Gastroesophageal sphincter (tissue), 4 donors: ENCODE results near the gene GAL3ST3. TPM values are rescaled to one million over a fixed set of nuclear protein-coding genes. Genes with fewer than 3 reads are reported as not detected.

Experiments used
- ATAC-seq: fragments of 150-250 bp; one replicate; pipeline ENCODE4 v1.9.1; 2016; ENCODE audit warnings: mild to moderate bottlenecking, moderate library complexity
- H3K27ac ChIP-seq, 4 donors: fragments of 200-600 bp; sonication (generic) in 3 of 4; 1 replicate in 3 of 4; 2 replicates in 1 of 4; pipeline ENCODE4 v1.5.1; 2016 to 2019
- H3K27me3 ChIP-seq: fragments of 200-600 bp; sonication (generic); one replicate; pipeline ENCODE4 v1.5.1; 2019
- H3K36me3 ChIP-seq, 2 donors: fragments of 200-600 bp; sonication (generic); one replicate each; pipeline ENCODE4 v1.5.1; 2019; ENCODE audit warnings: control low read depth in 1 of 2
- H3K4me1 ChIP-seq, 3 donors: fragments of 200-600 bp; sonication (generic); 1 replicate in 2 of 3; 2 replicates in 1 of 3; pipeline ENCODE4 v1.5.1; 2016 to 2019; ENCODE audit warnings: control low read depth in 2 of 3
- H3K4me3 ChIP-seq, 2 donors: fragments of 200-600 bp; sonication (generic); one replicate each; pipeline ENCODE4 v1.5.1; 2019; ENCODE audit warnings: mild to moderate bottlenecking in 1 of 2, moderate library complexity in 1 of 2
- H3K9me3 ChIP-seq, 3 donors: fragments of 200-600 bp; sonication (generic); one replicate each; pipeline ENCODE4 v1.5.1; 2017 to 2019; ENCODE audit warnings: control low read depth in 2 of 3
- EP300 ChIP-seq: sonication (generic); formaldehyde crosslinking; IDR thresholded peaks from one replicate; pipeline ENCODE4 v1.6.1; 2017; ENCODE audit warnings: antibody characterized with exemption, mild to moderate bottlenecking
- POLR2A ChIP-seq, 2 donors: fragments of 450-650 bp; IDR thresholded peaks; one replicate each; pipeline ENCODE4 v1.6.1; 2017; ENCODE audit warnings: antibody characterized with exemption in 2 of 2, mild to moderate bottlenecking in 2 of 2, moderate library complexity in 1 of 2
- POLR2AphosphoS5 ChIP-seq: sonication (generic); formaldehyde crosslinking; IDR thresholded peaks from one replicate; pipeline ENCODE4 v1.6.1; 2017; ENCODE audit warnings: antibody characterized with exemption
- WGBS, 2 donors: methylation state at CpG; one replicate each; pipeline ENCODE4 v1.1.5; 2018; ENCODE audit warnings: low coverage in 1 of 2; 5-methylcytosine and 5-hydroxymethylcytosine counted together
- total RNA-seq, 4 donors: library from RNA; depleted of rRNA; stranded (reverse); fragments of >200 nt; gene quantifications; one replicate each; pipeline ENCODE4 v1.1.0, GENCODE V29; 2016
- TF ChIP-seq, protein P1 (sequence below), 4 experiments: fragments of 200-600 bp in 2 of 4; fragments of 450-650 bp in 2 of 4; sonication (generic) in 1 of 4; IDR thresholded peaks; one replicate each; pipeline ENCODE4 v1.5.1; 2017 to 2019; ENCODE audit warnings: antibody characterized with exemption in 4 of 4, mild to moderate bottlenecking in 2 of 4, moderate library complexity in 2 of 4

Gene GAL3ST3
- total RNA-seq, 4 donors from 2014 or later = 1.2 to 7.8 (median 2.2) TPM

- no peak for ATAC-seq
- H3K4me1 ChIP-seq = peaks cover 0 to 63% (median 26%) of the 10 kb centered on the region in 3 donors
Observed at GRCh38 chr11:66051371-66051765, 2.4 kb upstream of the GAL3ST3 start.

DNA sequence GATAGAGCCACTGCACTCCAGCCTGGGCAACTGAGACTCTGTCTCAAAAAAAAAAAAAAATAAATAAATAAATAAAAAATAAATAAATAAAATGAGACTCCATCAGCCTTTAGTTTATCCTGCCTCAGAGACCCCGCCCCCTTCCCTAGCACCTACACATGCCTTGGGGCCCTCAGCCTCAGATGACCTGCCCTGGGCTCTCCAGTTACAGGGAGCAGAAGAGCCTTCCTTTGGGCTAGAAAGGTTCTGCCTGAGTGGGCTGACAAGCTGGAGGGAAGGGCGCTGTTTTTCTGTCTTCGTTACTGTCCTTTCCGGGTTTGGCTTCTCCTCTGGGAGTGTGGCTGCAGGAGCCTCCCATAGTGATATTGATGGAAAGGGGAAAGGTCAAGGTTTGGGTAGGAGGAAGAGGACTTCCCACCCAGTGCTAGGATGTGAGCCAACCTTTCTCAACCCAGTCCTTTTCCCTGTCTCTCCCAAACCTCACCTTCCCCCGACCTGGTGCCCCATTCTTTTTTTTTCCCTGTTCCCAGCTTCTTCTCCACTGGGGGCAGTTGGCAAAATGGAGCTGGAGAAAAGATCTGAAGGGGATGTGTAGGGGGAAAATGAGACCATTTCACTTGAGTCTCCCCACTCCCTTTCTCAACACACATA is 1.7 kb upstream of the GAL3ST3 start:
- no peak overlapping the region for H3K4me3 ChIP-seq
- H3K4me1 ChIP-seq = peaks cover 0 to 64% (median 26%) of the 10 kb centered on the region in 3 donors
- ATAC-seq = no peak
- no peaks in the 10 kb centered on the region for H3K9me3 ChIP-seq
- peaks cover 22% of the 10 kb centered on the region for H3K27me3 ChIP-seq
- 42 to 90% methylated on average over 1 to 4 of the region's 5 CpGs for WGBS, 2 donors
- TF ChIP-seq, protein P1, sequence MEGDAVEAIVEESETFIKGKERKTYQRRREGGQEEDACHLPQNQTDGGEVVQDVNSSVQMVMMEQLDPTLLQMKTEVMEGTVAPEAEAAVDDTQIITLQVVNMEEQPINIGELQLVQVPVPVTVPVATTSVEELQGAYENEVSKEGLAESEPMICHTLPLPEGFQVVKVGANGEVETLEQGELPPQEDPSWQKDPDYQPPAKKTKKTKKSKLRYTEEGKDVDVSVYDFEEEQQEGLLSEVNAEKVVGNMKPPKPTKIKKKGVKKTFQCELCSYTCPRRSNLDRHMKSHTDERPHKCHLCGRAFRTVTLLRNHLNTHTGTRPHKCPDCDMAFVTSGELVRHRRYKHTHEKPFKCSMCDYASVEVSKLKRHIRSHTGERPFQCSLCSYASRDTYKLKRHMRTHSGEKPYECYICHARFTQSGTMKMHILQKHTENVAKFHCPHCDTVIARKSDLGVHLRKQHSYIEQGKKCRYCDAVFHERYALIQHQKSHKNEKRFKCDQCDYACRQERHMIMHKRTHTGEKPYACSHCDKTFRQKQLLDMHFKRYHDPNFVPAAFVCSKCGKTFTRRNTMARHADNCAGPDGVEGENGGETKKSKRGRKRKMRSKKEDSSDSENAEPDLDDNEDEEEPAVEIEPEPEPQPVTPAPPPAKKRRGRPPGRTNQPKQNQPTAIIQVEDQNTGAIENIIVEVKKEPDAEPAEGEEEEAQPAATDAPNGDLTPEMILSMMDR (IDR thresholded peaks at IDR 0.05) = no peak
- TF ChIP-seq POLR2AphosphoS5 = no peak
- TF ChIP-seq POLR2A (IDR thresholded peaks at IDR 0.05) = no peak
- no peak for TF ChIP-seq EP300
- H3K36me3 ChIP-seq = peaks cover 0 to 20% of the 10 kb centered on the region in 2 donors
- peak overlapping the region in 3 of 4 donors; percentile 89 to 95 (median 92) for H3K27ac ChIP-seq

More at GRCh38 chr11:66051371-66051765, 2.4 kb upstream of the GAL3ST3 start:
- Histone ChIP-seq H3K36me3 (peaks cover 0 to 27% of the 10 kb centered on the region in 2 donors), H3K27ac (peak overlapping the region; percentile 84 to 95 (median 90)), H3K4me3 (peak overlapping the region; percentile 89 to 99), H3K9me3 (no peaks in the 10 kb centered on the region), H3K27me3 (peaks cover 22% of the 10 kb centered on the region)
- TF ChIP-seq EP300 = no peak
- no peak for TF ChIP-seq POLR2AphosphoS5
- TF ChIP-seq, protein P1 (IDR thresholded peaks at IDR 0.05) = no peak
- no peak for TF ChIP-seq POLR2A (IDR thresholded peaks at IDR 0.05)
- 9 to 22% methylated on average over 7 to 8 of the region's 12 CpGs for WGBS, 2 donors

- WGBS, 2 donors = 80% methylated on average over 1 of the region's 11 CpGs; no CpG with 5 or more reads in 1 of the 2 donors
- Histone ChIP-seq H3K27ac (peak overlapping the region in 3 of 4 donors; percentile 58 to 80 (median 66)), H3K27me3 (peaks cover 22% of the 10 kb centered on the region), H3K36me3 (no peaks in the 10 kb centered on the region), H3K4me3 (no peak overlapping the region), H3K9me3 (no peaks in the 10 kb centered on the region), H3K4me1 (peaks cover 0 to 45% (median 25%) of the 10 kb centered on the region in 3 donors)
- TF ChIP-seq POLR2A (IDR thresholded peaks at IDR 0.05) = no peak
- TF ChIP-seq POLR2AphosphoS5 = no peak
- no peak for TF ChIP-seq EP300
- TF ChIP-seq, protein P1 (IDR thresholded peaks at IDR 0.05) = no peak
- ATAC-seq = no peak
Observed at GRCh38 chr11:66047541-66048365, 1.2 kb downstream of the GAL3ST3 start.

DNA sequence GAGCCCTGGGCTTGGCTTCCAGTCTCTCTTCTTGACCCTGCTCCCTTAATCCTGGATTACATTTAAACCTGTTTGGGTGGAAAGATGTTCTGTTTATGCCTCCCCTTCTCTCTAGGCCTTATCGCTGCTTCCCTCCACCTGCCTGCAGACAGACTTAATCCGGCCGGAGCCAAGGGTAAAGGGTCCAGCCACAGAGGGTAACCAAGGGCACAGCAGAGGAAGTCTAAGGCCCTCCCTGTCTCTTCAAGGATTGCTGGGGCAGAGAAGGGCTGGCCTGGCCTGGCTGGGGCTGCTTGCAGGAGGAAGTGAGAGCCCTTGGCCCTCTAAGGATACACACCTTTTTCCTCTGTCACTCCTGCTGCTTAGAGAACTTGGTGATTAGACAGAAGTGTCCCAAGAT is 2.1 kb downstream of the GAL3ST3 start:
- Histone ChIP-seq H3K4me3 (no peak overlapping the region), H3K9me3 (no peaks in the 10 kb centered on the region), H3K36me3 (no peaks in the 10 kb centered on the region), H3K27ac (peak overlapping the region in 3 of 4 donors; percentile 58 to 80 (median 66)), H3K27me3 (peaks cover 22% of the 10 kb centered on the region), H3K4me1 (peaks cover 0 to 43% (median 24%) of the 10 kb centered on the region in 3 donors)
- WGBS, 2 donors = 83 to 100% methylated on average over 1 to 2 of the region's 3 CpGs
- ATAC-seq = no peak
- TF ChIP-seq, protein P1 (IDR thresholded peaks at IDR 0.05) = no peak
- TF ChIP-seq EP300 = no peak
- no peak for TF ChIP-seq POLR2A (IDR thresholded peaks at IDR 0.05)
- no peak for TF ChIP-seq POLR2AphosphoS5
